Hepatocyte (in vitro differentiated cells): ENCODE data around the gene AUNIP.

Experiments
- CTCF ChIP-seq: fragments of 200-600 bp; sonication (generic); IDR thresholded peaks from 2 replicates; pipeline ENCODE4 v1.5.1; 2016; ENCODE audit warnings: antibody characterized with exemption, mild to moderate bottlenecking; ENCODE audit not compliant: poor library complexity
- EZH2 ChIP-seq: fragments of 200-600 bp; sonication (generic); IDR thresholded peaks from 2 replicates; pipeline ENCODE4 v1.6.1; 2016; ENCODE audit warnings: antibody characterized with exemption, mild to moderate bottlenecking, borderline replicate concordance

- TF ChIP-seq CTCF: no peak
- no peak for TF ChIP-seq EZH2
Measured at GRCh38 chr1:25874209-25874608, 15.0 kb upstream of the AUNIP start.
